Astrocyte (in vitro differentiated cells and primary cell): ENCODE measurements around the gene CDK8.

Experiments
- EZH2 ChIP-seq: IDR thresholded peaks from 2 replicates; pipeline ENCODE4 v1.6.1; 2012; ENCODE audit warnings: mild to moderate bottlenecking, low read length, inconsistent platforms; ENCODE audit not compliant: insufficient read depth
- TF ChIP-seq, protein P1 (sequence below): IDR thresholded peaks from 2 replicates; pipeline ENCODE4 v1.5.1; 2011; ENCODE audit warnings: low read depth, mild to moderate bottlenecking, inconsistent platforms, low read length, moderate library complexity; ENCODE audit not compliant: insufficient read depth

DNA sequence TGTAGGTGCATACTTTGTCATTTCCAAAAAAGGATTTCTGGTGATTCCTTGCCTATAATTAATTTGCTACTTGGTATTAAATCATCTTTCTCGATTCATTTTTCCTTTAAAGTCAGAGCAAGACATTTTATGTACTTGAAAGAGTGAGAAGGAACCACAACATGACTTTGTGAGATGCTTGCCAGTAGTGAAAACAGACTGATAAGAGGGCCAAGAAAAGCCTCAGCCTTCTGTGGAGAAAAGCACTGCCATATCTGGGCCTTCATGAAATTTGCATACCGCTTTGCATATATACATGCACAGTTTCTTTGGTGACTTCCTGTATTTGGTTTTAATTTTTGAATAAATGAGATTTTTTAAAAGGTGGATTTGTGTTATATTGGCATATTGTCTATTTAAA is 128.4 kb downstream of the CDK8 start:
- TF ChIP-seq, protein P1, sequence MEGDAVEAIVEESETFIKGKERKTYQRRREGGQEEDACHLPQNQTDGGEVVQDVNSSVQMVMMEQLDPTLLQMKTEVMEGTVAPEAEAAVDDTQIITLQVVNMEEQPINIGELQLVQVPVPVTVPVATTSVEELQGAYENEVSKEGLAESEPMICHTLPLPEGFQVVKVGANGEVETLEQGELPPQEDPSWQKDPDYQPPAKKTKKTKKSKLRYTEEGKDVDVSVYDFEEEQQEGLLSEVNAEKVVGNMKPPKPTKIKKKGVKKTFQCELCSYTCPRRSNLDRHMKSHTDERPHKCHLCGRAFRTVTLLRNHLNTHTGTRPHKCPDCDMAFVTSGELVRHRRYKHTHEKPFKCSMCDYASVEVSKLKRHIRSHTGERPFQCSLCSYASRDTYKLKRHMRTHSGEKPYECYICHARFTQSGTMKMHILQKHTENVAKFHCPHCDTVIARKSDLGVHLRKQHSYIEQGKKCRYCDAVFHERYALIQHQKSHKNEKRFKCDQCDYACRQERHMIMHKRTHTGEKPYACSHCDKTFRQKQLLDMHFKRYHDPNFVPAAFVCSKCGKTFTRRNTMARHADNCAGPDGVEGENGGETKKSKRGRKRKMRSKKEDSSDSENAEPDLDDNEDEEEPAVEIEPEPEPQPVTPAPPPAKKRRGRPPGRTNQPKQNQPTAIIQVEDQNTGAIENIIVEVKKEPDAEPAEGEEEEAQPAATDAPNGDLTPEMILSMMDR, result no peak
- TF ChIP-seq EZH2, result no peak
